GM21515 (cell line): Measurements from ENCODE around the gene PRKCB.

Experiments used
- ATAC-seq: cut with Tn5 transposase; IDR thresholded peaks from one replicate; pipeline ENCODE4 v1.9.1; 2021; ENCODE audit not compliant: unreplicated experiment

The PRKCB gene

GRCh38 chr16:24036038-24036543, 200.3 kb downstream of the PRKCB start:
- ATAC-seq: no peak

- ATAC-seq: no peak
These were observed 200.8 kb downstream of the PRKCB start for GRCh38 chr16:24036614-24037013.

GRCh38 chr16:24037335-24037734, 201.6 kb downstream of the PRKCB start:
- ATAC-seq: no peak

- peak; percentile 55 for ATAC-seq
These were observed 206.2 kb downstream of the PRKCB start for GRCh38 chr16:24041834-24042631.

- ATAC-seq: no peak
These were observed 208.7 kb downstream of the PRKCB start for GRCh38 chr16:24044467-24044866.

- no peak for ATAC-seq
These were observed 209.9 kb downstream of the PRKCB start for GRCh38 chr16:24045641-24046040.

GRCh38 chr16:24046442-24046841, 210.7 kb downstream of the PRKCB start:
- no peak for ATAC-seq

- ATAC-seq: no peak
These were observed 213.3 kb downstream of the PRKCB start for GRCh38 chr16:24049113-24049512.

- no peak for ATAC-seq
These were observed 215.3 kb downstream of the PRKCB start for GRCh38 chr16:24051125-24051524.

- ATAC-seq: no peak
These were observed 216.7 kb downstream of the PRKCB start for GRCh38 chr16:24052329-24053098.

- ATAC-seq: no peak
These were observed 217.5 kb downstream of the PRKCB start for GRCh38 chr16:24053099-24053946.

GRCh38 chr16:24054741-24055491, 219.1 kb downstream of the PRKCB start:
- no peak for ATAC-seq

GRCh38 chr16:24062270-24062817, 226.6 kb downstream of the PRKCB start:
- ATAC-seq: no peak

- ATAC-seq: no peak
These were observed 233.3 kb downstream of the PRKCB start for GRCh38 chr16:24069036-24069590.

GRCh38 chr16:24070851-24071250, 235.1 kb downstream of the PRKCB start:
- no peak for ATAC-seq

GRCh38 chr16:24071666-24072360, 236.0 kb downstream of the PRKCB start:
- ATAC-seq: no peak

- no peak for ATAC-seq
These were observed 237.5 kb downstream of the PRKCB start for GRCh38 chr16:24073321-24073720.

- no peak for ATAC-seq
These were observed 238.8 kb downstream of the PRKCB start for GRCh38 chr16:24074574-24074973.

- no peak for ATAC-seq
These were observed 239.5 kb downstream of the PRKCB start for GRCh38 chr16:24075302-24075701.
